Kidney glomerular epithelial cell (primary cell): ENCODE results near the gene PDCD4.

Experiments used
- DNase-seq: peaks from one replicate; lab custom pipeline; 2025; lab: John Stamatoyannopoulos, UW

PDCD4 gene

GRCh38 chr10:110919971-110920881, 48.5 kb downstream of the PDCD4 start:
- peak; percentile 78 for DNase-seq

- peak; percentile 55 for DNase-seq
Observed at GRCh38 chr10:110923856-110924493, 52.2 kb downstream of the PDCD4 start.

DNA sequence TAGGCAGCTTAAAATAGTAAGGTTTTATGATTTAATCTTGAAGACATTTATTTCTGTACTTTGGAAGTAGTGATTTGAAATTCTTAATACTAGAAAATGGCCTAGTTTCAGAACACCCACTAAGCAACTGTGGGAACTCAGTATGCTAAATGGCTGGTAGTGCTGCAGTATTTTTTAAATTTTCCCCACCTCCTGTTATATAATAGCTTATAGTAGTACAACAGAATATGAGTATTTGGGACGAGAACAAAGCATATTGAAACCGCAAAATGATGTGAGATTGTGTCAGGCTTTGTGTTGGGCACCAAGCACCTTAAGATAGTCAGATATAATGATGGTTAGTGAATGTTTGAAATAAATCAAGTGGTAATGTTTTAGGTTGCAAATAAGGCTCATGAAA, 55.7 kb downstream of the PDCD4 start:
- no peak for DNase-seq

DNA sequence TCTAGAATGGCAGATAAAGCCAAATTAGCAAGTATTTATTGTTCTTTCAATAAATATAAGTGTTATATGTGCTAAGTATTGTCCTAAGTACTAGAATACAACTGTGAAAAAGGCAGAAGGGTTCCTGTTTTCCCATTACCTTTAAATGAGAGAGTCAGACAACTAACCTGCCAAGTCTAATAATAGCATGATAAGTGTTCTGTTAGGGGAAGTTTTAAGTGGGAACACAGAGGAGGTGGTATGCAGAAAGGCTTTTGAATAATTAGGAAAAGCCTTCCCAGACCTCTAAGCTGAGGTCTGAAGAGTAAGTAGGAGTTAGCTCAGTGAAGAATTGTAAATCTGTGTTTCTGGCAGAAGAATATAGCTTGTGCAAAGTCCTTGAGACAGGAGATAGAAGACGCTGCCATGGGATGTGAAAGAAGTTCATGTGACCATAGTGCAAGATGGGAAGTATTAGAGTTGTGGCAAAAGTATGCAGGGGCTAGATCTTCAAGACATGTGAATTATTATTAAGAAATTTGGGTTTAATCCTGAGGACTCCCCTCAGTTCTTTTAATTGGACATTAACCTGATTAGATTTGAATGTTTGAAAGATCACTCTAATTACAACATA, 60.1 kb downstream of the PDCD4 start:
- no peak for DNase-seq

- no peak for DNase-seq
Observed at GRCh38 chr10:110932505-110933180, 60.9 kb downstream of the PDCD4 start.

GRCh38 chr10:110936757-110937156, 65.0 kb downstream of the PDCD4 start:
- DNase-seq, result no peak

- no peak for DNase-seq
Observed at GRCh38 chr10:110939419-110939818, 67.7 kb downstream of the PDCD4 start.

GRCh38 chr10:110944792-110945396, 73.2 kb downstream of the PDCD4 start:
- no peak for DNase-seq

DNA sequence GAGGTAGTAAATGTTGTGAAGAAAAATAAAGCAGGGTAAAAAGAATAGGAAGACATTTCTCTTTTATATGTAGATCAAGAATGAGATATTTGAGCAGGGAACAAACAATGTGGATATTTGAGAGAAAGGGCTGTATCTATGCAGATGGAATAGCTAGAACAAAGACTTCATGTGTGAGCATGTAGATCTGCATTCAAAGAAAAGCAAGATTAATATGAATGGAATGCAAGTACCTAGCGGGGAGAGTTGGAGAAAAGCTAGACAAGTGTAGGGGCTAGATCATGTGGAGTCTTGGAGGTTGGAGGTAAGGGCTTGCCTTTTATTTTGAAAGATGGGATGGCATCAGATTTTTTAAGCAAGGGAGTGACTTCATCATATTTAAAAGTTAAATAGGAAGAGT, 74.8 kb downstream of the PDCD4 start:
- DNase-seq, result no peak

GRCh38 chr10:110947061-110947595, 75.4 kb downstream of the PDCD4 start:
- no peak for DNase-seq
